ENCODE measurements around the gene MAP4.

DNA sequence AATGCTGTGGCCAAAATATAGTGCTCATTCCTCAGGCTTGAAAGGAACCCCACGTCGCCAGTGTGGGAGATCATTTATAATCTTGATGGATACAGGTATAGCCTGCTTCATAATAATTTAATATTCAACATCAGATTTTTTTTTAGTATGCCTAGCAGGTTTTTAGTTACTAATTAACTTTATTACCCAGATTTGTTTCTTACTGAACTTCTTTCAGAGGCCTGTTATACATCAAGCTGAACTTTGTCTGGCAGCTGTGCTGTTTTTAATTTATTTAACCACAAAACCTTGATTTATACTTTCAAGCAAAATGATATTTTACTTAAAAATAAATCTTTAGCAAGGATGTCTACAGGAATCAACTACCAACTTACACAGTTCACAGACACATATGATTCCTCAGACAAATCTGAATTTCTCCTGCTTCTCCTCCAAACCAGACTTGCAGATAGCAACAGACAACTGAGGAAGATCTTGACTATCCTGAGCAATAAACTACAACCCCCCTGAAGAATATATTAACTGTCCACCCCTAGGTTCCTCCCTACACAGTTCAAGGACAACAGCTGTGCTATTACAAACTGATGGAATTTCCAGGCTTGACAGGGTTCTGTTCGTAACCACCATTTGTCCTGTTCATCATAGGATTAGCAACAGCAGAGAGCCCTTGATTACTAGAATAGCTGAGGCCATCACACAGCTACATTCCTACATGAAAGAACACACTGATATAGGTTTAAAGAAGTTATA, 610 bp downstream of the MAP4 start:
- TF ChIP-seq POLR2A (IDR thresholded peaks at IDR 0.05) (no peak), EP300 (IDR thresholded peaks at IDR 0.05) (no peak), POLR2AphosphoS5 (IDR thresholded peaks at IDR 0.05) (no peak)
- TF ChIP-seq, protein P1, sequence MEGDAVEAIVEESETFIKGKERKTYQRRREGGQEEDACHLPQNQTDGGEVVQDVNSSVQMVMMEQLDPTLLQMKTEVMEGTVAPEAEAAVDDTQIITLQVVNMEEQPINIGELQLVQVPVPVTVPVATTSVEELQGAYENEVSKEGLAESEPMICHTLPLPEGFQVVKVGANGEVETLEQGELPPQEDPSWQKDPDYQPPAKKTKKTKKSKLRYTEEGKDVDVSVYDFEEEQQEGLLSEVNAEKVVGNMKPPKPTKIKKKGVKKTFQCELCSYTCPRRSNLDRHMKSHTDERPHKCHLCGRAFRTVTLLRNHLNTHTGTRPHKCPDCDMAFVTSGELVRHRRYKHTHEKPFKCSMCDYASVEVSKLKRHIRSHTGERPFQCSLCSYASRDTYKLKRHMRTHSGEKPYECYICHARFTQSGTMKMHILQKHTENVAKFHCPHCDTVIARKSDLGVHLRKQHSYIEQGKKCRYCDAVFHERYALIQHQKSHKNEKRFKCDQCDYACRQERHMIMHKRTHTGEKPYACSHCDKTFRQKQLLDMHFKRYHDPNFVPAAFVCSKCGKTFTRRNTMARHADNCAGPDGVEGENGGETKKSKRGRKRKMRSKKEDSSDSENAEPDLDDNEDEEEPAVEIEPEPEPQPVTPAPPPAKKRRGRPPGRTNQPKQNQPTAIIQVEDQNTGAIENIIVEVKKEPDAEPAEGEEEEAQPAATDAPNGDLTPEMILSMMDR (IDR thresholded peaks at IDR 0.05): no peak

Measured in gastroesophageal sphincter (tissue), 3 donors.